PC-3 (cell line): ENCODE results near the gene NSUN4. TPM values are rescaled to one million over a fixed set of nuclear protein-coding genes. Genes with fewer than 3 reads are reported as not detected.
A peak's percentile ranks its signal among the peaks of the same experiment; 100 is the strongest.

Experiments used
- ATAC-seq: fragments of 200-7000 bp; cut with Tn5 transposase; 2 replicates; pipeline ENCODE4 v1.9.1; 2020; ENCODE audit warnings: mild to moderate bottlenecking, moderate library complexity
- BruUV-seq: library from RNA; stranded (reverse); fragments of 400-500 nt; replicated peaks from 2 replicates; lab custom pipeline; 2021; lab: Mats Ljungman, UMichigan
- CTCF ChIA-PET: fragments of 300-600 bp; sonication (Branson Sonifier 250); formaldehyde crosslinking; loops from one replicate; lab custom pipeline; 2022; ENCODE audit warnings: antibody characterized with exemption; lab: Charles Lee
- POLR2A ChIA-PET: fragments of 300-600 bp; sonication (Branson Sonifier 250); formaldehyde crosslinking; loops from one replicate; lab custom pipeline; 2022; ENCODE audit warnings: antibody characterized with exemption; ENCODE audit not compliant: unreplicated experiment; lab: Charles Lee
- DNase-seq: peaks from one replicate; pipeline ENCODE4 v3.0.0-alpha.2; 2015
- H2AFZ ChIP-seq: fragments of 300-600 bp; sonication (generic); 2 replicates; pipeline ENCODE4 v1.6.0; 2016; ENCODE audit warnings: antibody characterized with exemption, low read length
- H3F3A ChIP-seq: fragments of 300-600 bp; sonication (generic); one replicate; pipeline ENCODE4 v1.6.0; 2017; ENCODE audit warnings: antibody characterized with exemption, low read length, control low read depth, mild to moderate bottlenecking; ENCODE audit not compliant: unreplicated experiment
- H3K27ac ChIP-seq: fragments of 300-600 bp; sonication (generic); 2 replicates; pipeline ENCODE4 v1.5.1; 2016; ENCODE audit warnings: mild to moderate bottlenecking, low read length
- H3K27me3 ChIP-seq: fragments of 300-600 bp; sonication (generic); 2 replicates; pipeline ENCODE4 v1.6.1; 2016; ENCODE audit warnings: low read length, mixed read lengths
- H3K36me3 ChIP-seq: fragments of 300-600 bp; sonication (generic); 2 replicates; pipeline ENCODE4 v1.6.1; 2016; ENCODE audit warnings: low read depth, mixed run types, low read length, mixed read lengths
- H3K4me1 ChIP-seq: fragments of 300-600 bp; sonication (generic); 2 replicates; pipeline ENCODE4 v1.5.1; 2016; ENCODE audit warnings: low read length; ENCODE audit not compliant: insufficient read depth
- H3K4me2 ChIP-seq: fragments of 300-600 bp; sonication (generic); 2 replicates; pipeline ENCODE4 v1.6.0; 2016; ENCODE audit warnings: low read length
- H3K4me3 ChIP-seq: fragments of 300-600 bp; sonication (generic); 2 replicates; pipeline ENCODE4 v1.5.1; 2016; ENCODE audit warnings: mild to moderate bottlenecking, low read length, mixed read lengths
- H3K79me2 ChIP-seq: fragments of 300-600 bp; sonication (generic); 2 replicates; pipeline ENCODE4 v1.6.1; 2017; ENCODE audit warnings: low read length, mixed read lengths
- H3K9ac ChIP-seq: fragments of 300-600 bp; sonication (generic); 2 replicates; pipeline ENCODE4 v1.6.0; 2016; ENCODE audit warnings: mild to moderate bottlenecking, low read length
- H3K9me2 ChIP-seq: fragments of 300-600 bp; sonication (generic); replicated peaks from 2 replicates; pipeline ENCODE4 v1.6.1; 2016; ENCODE audit warnings: mixed run types, low read length, mixed read lengths
- H3K9me3 ChIP-seq: fragments of 300-600 bp; sonication (generic); 2 replicates; pipeline ENCODE4 v1.6.1; 2016; ENCODE audit warnings: low read length, mixed read lengths
- H4K20me1 ChIP-seq: fragments of 300-600 bp; sonication (generic); 2 replicates; pipeline ENCODE4 v1.6.1; 2016; ENCODE audit warnings: low read length, mixed read lengths
- CTCF ChIP-seq: fragments of 300-600 bp; sonication (generic); conservative IDR thresholded peaks from 2 replicates; pipeline ENCODE4 v1.5.1; 2017; ENCODE audit warnings: antibody characterized with exemption, low read depth, mild to moderate bottlenecking, low read length
- EZH2 ChIP-seq: fragments of 300-600 bp; sonication (generic); IDR thresholded peaks from one replicate; pipeline ENCODE4 v1.6.1; 2017; ENCODE audit warnings: antibody characterized with exemption, mild to moderate bottlenecking, low read length; ENCODE audit not compliant: unreplicated experiment
- EZH2phosphoT487 ChIP-seq: fragments of 300-600 bp; sonication (generic); IDR thresholded peaks from 2 replicates; pipeline ENCODE4 v1.6.1; 2018; ENCODE audit warnings: mild to moderate bottlenecking, antibody characterized with exemption, low read length, borderline replicate concordance
- intact Hi-C: fragments of 100-400 bp; cut with micrococcal nuclease; formaldehyde crosslinking; loops from 2 replicates; pipeline ENCODE4 v1.9.0; 2023
- total RNA-seq: library from RNA; depleted of rRNA; stranded (reverse); fragments of >200 nt; gene quantifications from 2 replicates; pipeline ENCODE4 v1.2.3, GENCODE V29; 2014

NSUN4 gene
- total RNA-seq, 1 experiment from 2014 or later = 16.8 TPM

- Histone ChIP-seq H3K4me3 (no peak overlapping the region), H3K27ac (no peak overlapping the region), H3K4me1 (peaks cover 8% of the 10 kb centered on the region), H3F3A (no peaks in the 10 kb centered on the region), H3K9me2 (no peaks in the 10 kb centered on the region), H2AFZ (no peak overlapping the region), H3K79me2 (peaks cover 67% of the 10 kb centered on the region), H3K9ac (no peak overlapping the region), H4K20me1 (peaks cover 5% of the 10 kb centered on the region; the same call in 1 of the 2 replicates), H3K9me3 (no peaks in the 10 kb centered on the region), H3K27me3 (no peaks in the 10 kb centered on the region), H3K4me2 (no peak overlapping the region), H3K36me3 (peaks cover 24% of the 10 kb centered on the region)
- no peak for TF ChIP-seq EZH2phosphoT487
- no peak for TF ChIP-seq EZH2
- TF ChIP-seq CTCF = no peak
- ChIA-PET CTCF (no interaction called here), POLR2A (no interaction called here)
- ATAC-seq (no peak), DNase-seq (no peak)
- intact Hi-C loops = no loop called here
- BruUV-seq = no TSS peak
These were observed 42.2 kb upstream of the NSUN4 start for GRCh38 chr1:46298387-46298786.

- intact Hi-C loops = loop anchor here (10.0 kb wide), 1 partner anchor 56 kb away; the partner anchor contains the start of gene RAD54L
- Histone ChIP-seq H3K9ac (peak overlapping the region; percentile 99), H3K4me1 (peaks cover 8% of the 10 kb centered on the region), H3F3A (no peaks in the 10 kb centered on the region), H2AFZ (peak overlapping the region; percentile 65; the same call in 1 of the 2 replicates), H3K27ac (no peak overlapping the region), H4K20me1 (peaks cover 20% of the 10 kb centered on the region), H3K79me2 (peaks cover 91% of the 10 kb centered on the region), H3K4me3 (peak overlapping the region; percentile 99), H3K4me2 (peak overlapping the region; percentile 86), H3K9me2 (no peaks in the 10 kb centered on the region), H3K36me3 (peaks cover 21% of the 10 kb centered on the region), H3K27me3 (no peaks in the 10 kb centered on the region), H3K9me3 (no peaks in the 10 kb centered on the region)
- BruUV-seq = TSS peak; percentile 9
- TF ChIP-seq CTCF (no peak), EZH2 (no peak), EZH2phosphoT487 (no peak)
- ATAC-seq (no peak; the same call in 1 of the 2 replicates), DNase-seq (peak; percentile 22)
- CTCF ChIA-PET = no interaction called here
- POLR2A ChIA-PET = no interaction called here
These were observed 39.8 kb upstream of the NSUN4 start for GRCh38 chr1:46300673-46301405.

GRCh38 chr1:46301406-46301807, 39.2 kb upstream of the NSUN4 start:
- BruUV-seq = no TSS peak
- Histone ChIP-seq H3K27ac (peak overlapping the region; percentile 76), H4K20me1 (peaks cover 26% of the 10 kb centered on the region), H3K4me2 (peak overlapping the region; percentile 86), H3K9me3 (no peaks in the 10 kb centered on the region), H3K9ac (peak overlapping the region; percentile 99), H3F3A (no peaks in the 10 kb centered on the region), H3K27me3 (no peaks in the 10 kb centered on the region), H3K4me1 (peaks cover 13% of the 10 kb centered on the region), H3K79me2 (peaks cover 97% of the 10 kb centered on the region), H3K36me3 (peaks cover 17% of the 10 kb centered on the region), H3K4me3 (peak overlapping the region; percentile 99), H3K9me2 (no peaks in the 10 kb centered on the region), H2AFZ (peak overlapping the region; percentile 65)
- TF ChIP-seq EZH2phosphoT487 (no peak), EZH2 (no peak), CTCF (no peak)
- ATAC-seq = peak; percentile 2; the same call in 1 of the 2 replicates
- ChIA-PET CTCF (no interaction called here), POLR2A (no interaction called here)
- intact Hi-C loops = loop anchor here (10.0 kb wide), 1 partner anchor 57 kb away; the partner anchor contains the start of gene RAD54L
- DNase-seq = no peak
